ENCODE measurements around the gene IARS1. TPM values are rescaled to one million over a fixed set of nuclear protein-coding genes. Genes with fewer than 3 reads are reported as not detected.

Gene IARS1
- total and polyA plus RNA-seq, 2 of the 13 experiments (the other 11 are each of a cell fraction or from before 2014, with no cell fraction given): 55.9 to 185 TPM

- TF ChIP-seq KLF16 (CRISPR knock-in tag; IDR thresholded peaks at IDR 0.05) (peak in 1 of 2 experiments; percentile 88; a peak in 2 of 4 replicates), NR0B2 (CRISPR knock-in tag; IDR thresholded peaks at IDR 0.05) (peak; percentile 95), ZMAT3 (CRISPR knock-in tag; conservative IDR thresholded peaks at IDR 0.05) (peak; percentile 63; the same call in 1 of the 2 replicates), GFI1 (CRISPR knock-in tag; IDR thresholded peaks at IDR 0.05; ENCODE audit: borderline replicate concordance) (0 out of 2 replicates have a peak, but pooled peaks have one; percentile 42), ZNF775 (CRISPR knock-in tag; IDR thresholded peaks at IDR 0.05; ENCODE audit: borderline replicate concordance) (no peak), KDM2A (CRISPR knock-in tag; IDR thresholded peaks at IDR 0.05; ENCODE audit: borderline replicate concordance, low read depth) (peak; percentile 65), KAT8 (CRISPR knock-in tag; IDR thresholded peaks at IDR 0.05) (peak; percentile 98), ZNF747 (CRISPR knock-in tag; IDR thresholded peaks at IDR 0.05; ENCODE audit: borderline replicate concordance) (no peak), ZNF30 (CRISPR knock-in tag; IDR thresholded peaks at IDR 0.05) (no peak), CBFB (CRISPR knock-in tag; IDR thresholded peaks at IDR 0.05) (peak; percentile 71), ZNF576 (CRISPR knock-in tag; IDR thresholded peaks at IDR 0.05) (peak; percentile 80; the same call in 1 of the 2 replicates), ZSCAN21 (CRISPR knock-in tag; IDR thresholded peaks at IDR 0.05; ENCODE audit: borderline replicate concordance) (peak; percentile 95), EEA1 (CRISPR knock-in tag; IDR thresholded peaks at IDR 0.05; ENCODE audit: borderline replicate concordance) (no peak), KLF9 (CRISPR knock-in tag; IDR thresholded peaks at IDR 0.05; ENCODE audit: low read depth) (no peak), HMG20B (CRISPR knock-in tag; conservative IDR thresholded peaks at IDR 0.05) (peak; percentile 44), ZNF629 (CRISPR knock-in tag; conservative IDR thresholded peaks at IDR 0.05) (no peak), ZNF710 (CRISPR knock-in tag; IDR thresholded peaks at IDR 0.05; ENCODE audit: borderline replicate concordance) (peak; percentile 70), NKX3-1 (CRISPR knock-in tag; IDR thresholded peaks at IDR 0.05) (no peak; the same call in 1 of the 2 replicates), ZFP90 (CRISPR knock-in tag; IDR thresholded peaks at IDR 0.05; ENCODE audit: borderline replicate concordance) (peak; percentile 50; the same call in 1 of the 2 replicates), TFE3 (CRISPR knock-in tag; IDR thresholded peaks at IDR 0.05) (peak; percentile 87), CC2D1A (CRISPR knock-in tag; IDR thresholded peaks at IDR 0.05) (no peak), TAF15 (IDR thresholded peaks at IDR 0.05; ENCODE audit: low read depth, low read length, poor library complexity, severe bottlenecking) (no peak), KMT2A (CRISPR knock-in tag; IDR thresholded peaks at IDR 0.05) (peak; percentile 94), KDM5B (CRISPR knock-in tag; IDR thresholded peaks at IDR 0.05; ENCODE audit: borderline replicate concordance) (peak; percentile 92), KLF15 (CRISPR knock-in tag; IDR thresholded peaks at IDR 0.05; ENCODE audit: borderline replicate concordance) (no peak)
Observed at GRCh38 chr9:92325269-92325990, 31.9 kb upstream of the IARS1 start, which contains the start of the genes CENPP and NOL8 (continued).
